Measurements from ENCODE around the gene S100A13.
"Not testable (repeated sequence)": the region's sequence is repeated elsewhere in the genome, so short reads cannot be mapped to it uniquely, and the experiment has no call there.

S100A13 gene

DNA sequence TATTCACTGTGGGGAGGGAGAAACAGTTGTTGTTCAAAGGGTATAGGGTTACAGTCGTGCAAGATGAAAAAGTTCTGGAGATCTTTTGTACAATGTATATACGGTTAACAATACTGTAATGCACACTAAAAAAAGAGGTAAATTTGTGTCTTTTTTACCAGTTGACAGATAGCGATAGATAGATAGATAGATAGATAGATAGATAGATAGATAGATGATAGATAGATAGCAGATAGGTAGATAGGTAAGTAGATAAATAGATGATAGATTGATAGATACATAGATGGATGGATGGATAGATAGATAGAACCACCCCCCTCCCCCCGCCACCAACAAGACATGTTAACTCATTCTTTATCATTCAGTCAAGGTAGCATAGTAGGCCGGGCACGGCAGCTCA lies 24.6 kb downstream of the S100A13 start:
- no peak for DNase-seq (ENCODE audit: low read depth)

DNA sequence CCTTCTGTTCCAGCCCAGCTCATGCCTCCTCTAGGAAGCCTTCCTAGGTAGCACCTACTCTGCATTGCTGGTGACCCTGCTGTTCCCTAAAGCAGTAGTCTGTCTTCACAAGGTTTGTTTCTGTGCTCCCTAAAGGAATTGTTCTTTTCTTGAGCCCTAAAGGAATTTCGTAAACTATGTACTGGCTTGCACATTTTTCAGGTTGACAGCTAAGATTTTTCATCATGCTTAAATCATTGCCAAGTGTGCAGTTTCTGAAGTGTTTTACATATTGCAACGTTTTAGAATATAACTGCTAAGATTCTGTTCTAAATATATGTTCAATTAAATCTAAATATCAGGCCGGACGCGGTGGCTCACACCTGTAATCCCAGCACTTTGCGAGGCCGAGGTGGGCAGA lies 27.5 kb downstream of the S100A13 start:
- peak; percentile 41 for DNase-seq (ENCODE audit: low read depth)

GRCh38 chr1:153598309-153599172 lies 28.8 kb downstream of the S100A13 start:
- DNase-seq (ENCODE audit: low read depth) = peak; percentile 73

GRCh38 chr1:153597206-153597605 lies 30.1 kb downstream of the S100A13 start:
- no peak for DNase-seq (ENCODE audit: low read depth)

DNA sequence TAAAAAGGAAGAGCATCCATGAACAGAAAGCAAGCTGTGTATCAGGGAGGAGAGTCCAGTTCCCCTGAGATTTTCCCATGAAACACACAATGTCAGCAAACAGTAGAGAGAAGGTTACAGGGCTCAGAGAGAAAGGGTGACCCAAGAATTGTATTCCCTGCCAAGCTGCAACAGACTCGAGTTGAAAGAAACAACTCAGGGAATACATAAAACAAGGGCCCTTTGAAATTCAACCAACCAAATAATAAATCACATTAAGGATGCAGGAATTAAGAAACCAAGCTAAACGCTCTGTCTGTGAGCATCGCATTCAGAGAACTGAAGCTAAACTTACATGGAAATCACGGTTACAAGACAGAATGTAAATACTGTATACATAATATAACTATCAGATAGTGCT lies 34.6 kb downstream of the S100A13 start:
- no peak for DNase-seq (ENCODE audit: low read depth)

DNA sequence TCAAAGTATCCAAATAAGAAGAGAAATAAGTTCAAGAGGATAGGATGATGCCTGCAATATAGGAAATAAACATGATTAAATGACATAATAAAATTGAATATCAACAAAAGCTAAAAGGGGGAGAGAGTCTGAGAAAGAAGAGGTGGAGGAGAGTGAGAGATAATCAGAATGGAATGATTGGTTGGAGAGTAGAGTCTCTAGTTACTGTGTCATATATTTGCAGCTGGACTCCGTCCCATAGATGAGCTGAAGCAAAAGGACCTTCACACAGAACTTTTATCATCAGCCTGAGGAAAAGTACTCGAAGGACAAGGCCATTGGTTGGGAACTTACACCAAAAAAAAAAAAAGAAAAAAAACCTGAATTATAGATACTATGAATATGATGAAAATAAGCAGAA lies 38.8 kb downstream of the S100A13 start:
- DNase-seq (ENCODE audit: low read depth) = no peak

- not testable (repeated sequence) for DNase-seq (ENCODE audit: low read depth)
Measured at GRCh38 chr1:153588033-153588432, 39.3 kb downstream of the S100A13 start.

- DNase-seq (ENCODE audit: low read depth) = no peak
Measured at GRCh38 chr1:153587314-153587713, 40.0 kb downstream of the S100A13 start.

DNA sequence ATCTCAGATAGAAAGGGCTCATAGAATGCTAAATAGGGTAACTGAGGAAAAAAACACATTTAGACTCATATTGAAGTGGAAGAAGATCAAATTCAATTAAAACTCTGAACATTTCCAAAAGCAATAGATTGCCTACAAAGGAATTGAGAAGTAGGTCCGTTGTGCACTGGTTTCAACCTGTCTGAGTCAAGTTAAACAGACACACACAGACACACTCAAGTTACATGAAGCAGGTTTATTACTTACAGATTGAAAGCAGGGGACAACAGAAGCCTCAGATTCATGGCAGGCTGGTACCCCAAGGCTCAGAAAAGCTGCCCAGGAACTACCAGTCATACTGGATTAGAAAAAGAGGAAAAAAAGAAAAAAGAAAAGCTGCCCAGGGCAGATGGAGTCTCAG lies 41.0 kb downstream of the S100A13 start:
- DNase-seq (ENCODE audit: low read depth) = no peak

DNA sequence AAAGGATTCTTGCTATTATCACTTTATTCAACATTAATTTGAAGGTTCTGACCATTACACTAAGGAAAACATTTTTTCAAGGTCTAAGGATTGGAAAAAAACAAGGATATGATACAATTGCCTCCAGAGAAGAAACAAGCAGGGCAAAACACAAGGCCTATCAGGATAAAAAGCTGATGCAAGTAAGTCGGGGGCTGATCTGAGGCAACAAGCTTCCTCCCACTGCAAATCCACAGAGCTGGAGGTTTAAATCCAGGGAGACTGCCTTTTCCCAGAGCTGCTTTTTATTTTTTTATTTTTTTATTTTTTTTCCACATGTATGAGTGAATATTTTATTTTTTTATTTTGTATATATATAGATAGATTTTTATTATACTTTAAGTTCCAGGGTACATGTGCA lies 42.3 kb downstream of the S100A13 start:
- no peak for DNase-seq (ENCODE audit: low read depth)

- DNase-seq (ENCODE audit: low read depth) = no peak
Measured at GRCh38 chr1:153583976-153584375, 43.3 kb downstream of the S100A13 start.

DNA sequence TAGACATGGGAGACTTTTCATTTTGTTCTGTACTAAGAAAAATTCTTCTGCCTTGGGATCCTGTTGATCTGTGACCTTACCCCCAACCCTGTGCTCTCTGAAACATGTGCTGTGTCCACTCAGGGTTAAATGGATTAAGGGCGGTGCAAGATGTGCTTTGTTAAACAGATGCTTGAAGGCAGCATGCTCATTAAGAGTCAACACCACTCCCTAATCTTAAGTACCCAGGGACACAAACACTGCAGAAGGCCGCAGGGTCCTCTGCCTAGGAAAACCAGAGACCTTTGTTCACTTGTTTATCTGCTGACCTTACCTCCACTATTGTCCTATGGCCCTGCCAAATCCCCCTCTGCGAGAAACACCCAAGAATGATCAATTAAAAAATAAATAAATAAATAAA lies 43.8 kb downstream of the S100A13 start:
- DNase-seq (ENCODE audit: low read depth) = not testable (repeated sequence)

- not testable (repeated sequence) for DNase-seq (ENCODE audit: low read depth)
Measured at GRCh38 chr1:153582836-153583235, 44.5 kb downstream of the S100A13 start.

DNA sequence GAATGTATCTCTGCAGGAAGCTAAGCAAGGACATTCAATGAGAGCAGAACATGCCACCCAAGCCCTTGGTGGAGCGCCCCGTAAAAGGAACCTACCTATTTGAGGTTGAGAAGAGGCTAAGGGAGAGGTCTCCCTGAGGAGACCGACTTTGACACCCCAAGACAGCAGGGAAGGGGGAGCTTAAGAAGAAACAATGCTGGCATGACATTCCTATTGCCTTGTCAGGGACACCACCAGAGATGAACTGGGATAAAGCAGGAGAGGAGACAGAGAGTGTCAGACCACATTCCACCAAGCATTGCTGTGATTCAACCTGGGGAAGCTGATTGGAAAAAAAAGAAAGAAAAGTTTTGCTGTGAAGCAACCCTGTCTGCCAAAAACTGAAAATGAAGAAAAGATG lies 48.4 kb downstream of the S100A13 start:
- DNase-seq (ENCODE audit: low read depth) = no peak

- no peak for DNase-seq (ENCODE audit: low read depth)
Measured at GRCh38 chr1:153578490-153578889, 48.8 kb downstream of the S100A13 start.

- no peak for DNase-seq (ENCODE audit: low read depth)
Measured at GRCh38 chr1:153577624-153578051, 49.7 kb downstream of the S100A13 start.

GRCh38 chr1:153577138-153577537 lies 50.2 kb downstream of the S100A13 start:
- DNase-seq (ENCODE audit: low read depth) = no peak

DNA sequence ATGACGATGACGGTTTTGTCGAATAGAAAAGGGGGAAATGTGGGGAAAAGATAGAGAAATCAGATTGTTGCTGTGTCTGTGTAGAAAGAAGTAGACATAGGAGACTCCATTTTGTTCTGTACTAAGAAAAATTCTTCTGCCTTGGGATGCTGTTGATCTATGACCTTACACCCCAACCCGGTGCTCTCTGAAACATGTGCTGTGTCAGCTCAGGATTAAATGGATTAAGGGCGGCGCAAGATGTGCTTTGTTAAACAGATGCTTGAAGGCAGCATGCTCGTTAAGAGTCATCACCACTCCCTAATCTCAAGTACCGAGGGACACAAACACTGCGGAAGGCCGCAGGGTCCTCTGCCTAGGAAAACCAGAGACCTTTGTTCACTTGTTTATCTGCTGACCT lies 51.8 kb downstream of the S100A13 start:
- DNase-seq (ENCODE audit: low read depth) = not testable (repeated sequence)

DNA sequence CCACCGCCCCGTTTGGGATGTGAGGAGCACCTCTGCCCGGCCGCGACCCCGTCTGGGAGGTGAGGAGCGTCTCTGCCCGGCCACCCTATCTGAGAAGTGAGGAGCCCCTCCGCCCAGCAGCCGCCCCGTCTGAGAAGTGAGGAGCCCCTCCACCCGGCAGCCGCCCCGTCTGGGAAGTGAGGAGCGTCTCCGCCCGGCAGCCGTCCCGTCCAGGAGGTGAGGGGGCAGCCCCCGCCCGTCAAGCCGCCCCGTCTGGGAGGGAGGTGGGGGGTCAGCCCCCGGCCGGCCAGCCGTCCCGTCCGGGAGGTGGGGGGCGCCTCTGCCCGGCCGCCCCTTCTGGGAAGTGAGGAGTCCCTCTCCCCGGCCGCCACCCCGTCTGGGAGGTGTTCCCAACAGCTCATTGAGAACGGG lies 52.2 kb downstream of the S100A13 start:
- not testable (repeated sequence) for DNase-seq (ENCODE audit: low read depth)

GRCh38 chr1:153573351-153573750 lies 54.0 kb downstream of the S100A13 start:
- DNase-seq (ENCODE audit: low read depth) = no peak

DNA sequence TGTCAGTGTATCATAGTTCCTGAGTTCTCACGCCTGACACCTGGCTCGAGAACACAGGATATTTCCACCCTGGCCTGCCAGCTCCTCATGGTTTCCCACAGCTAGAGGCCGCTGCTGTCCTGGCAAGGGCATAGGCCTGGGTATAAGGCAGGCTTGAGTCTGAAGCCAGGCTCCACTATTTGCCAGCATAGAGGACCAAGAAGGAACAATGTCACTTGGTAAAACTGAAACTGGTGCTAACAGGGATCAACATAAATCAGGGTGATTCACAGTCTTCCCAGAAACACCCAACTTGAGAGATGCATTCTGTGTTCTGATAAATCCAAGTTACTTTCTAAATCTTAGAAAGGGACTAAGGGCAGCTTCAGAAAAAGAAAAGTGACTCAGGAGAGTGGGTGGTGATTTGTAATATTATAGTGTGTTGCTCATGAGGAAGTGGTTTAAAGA lies 54.7 kb downstream of the S100A13 start:
- DNase-seq (ENCODE audit: low read depth) = peak; percentile 80

DNA sequence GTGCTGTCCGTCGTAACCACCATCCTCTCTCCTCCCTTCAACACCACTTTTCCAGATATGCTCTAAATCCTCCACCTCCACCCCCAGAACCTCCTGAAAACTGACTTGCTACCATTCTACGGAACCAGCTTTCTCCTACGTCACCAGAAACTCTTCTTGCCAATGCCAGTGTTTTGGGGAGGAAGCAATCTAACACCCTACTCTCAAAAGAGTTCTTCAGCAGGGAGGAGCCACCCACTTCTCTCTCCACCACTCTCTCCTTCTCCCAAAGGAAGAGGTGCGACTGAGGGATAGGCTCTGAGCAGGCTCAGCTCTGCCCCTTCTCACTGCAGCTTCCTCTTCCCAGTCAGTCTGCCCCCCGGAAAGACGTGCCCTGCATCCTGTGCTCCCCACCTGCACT lies 55.6 kb downstream of the S100A13 start:
- no peak for DNase-seq (ENCODE audit: low read depth)

DNA sequence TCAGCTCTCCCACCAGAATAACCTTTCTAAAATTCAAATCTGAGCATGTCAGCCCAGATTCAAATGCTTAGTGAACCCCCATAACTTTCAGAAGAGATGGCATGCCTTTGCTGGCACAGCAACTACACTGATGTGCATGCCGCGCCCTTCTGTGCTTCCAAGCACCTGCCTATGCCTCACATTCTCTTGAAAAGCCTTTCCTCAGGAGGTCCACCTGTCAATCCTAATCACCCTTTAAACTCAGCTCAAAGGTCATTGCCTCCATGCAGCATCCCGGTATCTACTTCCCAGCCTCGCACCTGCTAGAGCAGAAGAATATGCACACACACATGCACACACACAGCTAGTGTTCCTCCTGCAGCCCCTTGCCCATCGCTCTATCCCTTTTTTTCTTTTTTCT lies 56.4 kb downstream of the S100A13 start:
- no peak for DNase-seq (ENCODE audit: low read depth)

DNA sequence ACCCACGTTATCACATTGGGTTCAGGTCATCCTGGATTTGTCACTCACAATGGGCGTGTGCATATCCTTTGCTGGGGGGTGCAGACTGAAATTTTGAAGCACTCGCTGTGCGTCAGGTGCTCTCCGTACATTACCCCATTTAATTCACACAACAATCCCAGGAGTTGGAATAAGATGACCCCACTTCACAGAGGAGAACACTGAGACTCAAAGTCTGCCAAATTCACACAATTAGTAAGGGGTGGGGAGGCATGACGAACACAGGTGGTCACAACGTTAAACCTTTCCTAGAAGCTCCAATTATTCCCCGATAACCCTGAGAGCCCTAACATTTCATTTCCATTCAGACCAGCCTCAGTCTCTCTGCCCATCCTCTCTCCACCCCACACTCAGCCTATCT lies 57.8 kb downstream of the S100A13 start:
- no peak for DNase-seq (ENCODE audit: low read depth)
